Activated T-helper 17 cell treated with anti-CD3 and anti-CD28 coated beads, Interleukin-2, amount 50 U/mL, for 72 hours (primary cell): ENCODE measurements around the gene FADS2. TPM values are rescaled to one million over a fixed set of nuclear protein-coding genes. Genes with fewer than 3 reads are reported as not detected.

ENCODE experiments used
- ATAC-seq: fragments of 150-1000 bp; cut with Tn5 transposase; replicated peaks from 2 replicates; pipeline ENCODE4 v1.10.0; 2021; ENCODE audit warnings: mild to moderate bottlenecking, moderate library complexity
- H3K27ac Mint-ChIP-seq: one replicate; pipeline ENCODE4 v1.8.0; 2022; ENCODE audit warnings: mixed read lengths
- H3K27me3 Mint-ChIP-seq: one replicate; pipeline ENCODE4 v1.8.0; 2022; ENCODE audit warnings: mixed read lengths
- H3K36me3 Mint-ChIP-seq: one replicate; pipeline ENCODE4 v1.8.0; 2022; ENCODE audit warnings: low read depth, mild to moderate bottlenecking, mixed read lengths
- H3K4me1 Mint-ChIP-seq: one replicate; pipeline ENCODE4 v1.8.0; 2022; ENCODE audit warnings: mixed read lengths
- H3K4me3 Mint-ChIP-seq: one replicate; pipeline ENCODE4 v1.8.0; 2022; ENCODE audit warnings: mild to moderate bottlenecking, mixed read lengths
- H3K9me3 Mint-ChIP-seq: one replicate; pipeline ENCODE4 v1.8.0; 2022; ENCODE audit warnings: mixed read lengths
- total RNA-seq, 2 donors: library from RNA; stranded (reverse); gene quantifications; one replicate each; pipeline ENCODE4 v1.2.3, GENCODE V29; 2022

Gene FADS2
- total RNA-seq, result 10 to 100 TPM in 1 of 2 donors, 1 to 10 TPM in 1; 9.4 to 58.3 TPM

DNA sequence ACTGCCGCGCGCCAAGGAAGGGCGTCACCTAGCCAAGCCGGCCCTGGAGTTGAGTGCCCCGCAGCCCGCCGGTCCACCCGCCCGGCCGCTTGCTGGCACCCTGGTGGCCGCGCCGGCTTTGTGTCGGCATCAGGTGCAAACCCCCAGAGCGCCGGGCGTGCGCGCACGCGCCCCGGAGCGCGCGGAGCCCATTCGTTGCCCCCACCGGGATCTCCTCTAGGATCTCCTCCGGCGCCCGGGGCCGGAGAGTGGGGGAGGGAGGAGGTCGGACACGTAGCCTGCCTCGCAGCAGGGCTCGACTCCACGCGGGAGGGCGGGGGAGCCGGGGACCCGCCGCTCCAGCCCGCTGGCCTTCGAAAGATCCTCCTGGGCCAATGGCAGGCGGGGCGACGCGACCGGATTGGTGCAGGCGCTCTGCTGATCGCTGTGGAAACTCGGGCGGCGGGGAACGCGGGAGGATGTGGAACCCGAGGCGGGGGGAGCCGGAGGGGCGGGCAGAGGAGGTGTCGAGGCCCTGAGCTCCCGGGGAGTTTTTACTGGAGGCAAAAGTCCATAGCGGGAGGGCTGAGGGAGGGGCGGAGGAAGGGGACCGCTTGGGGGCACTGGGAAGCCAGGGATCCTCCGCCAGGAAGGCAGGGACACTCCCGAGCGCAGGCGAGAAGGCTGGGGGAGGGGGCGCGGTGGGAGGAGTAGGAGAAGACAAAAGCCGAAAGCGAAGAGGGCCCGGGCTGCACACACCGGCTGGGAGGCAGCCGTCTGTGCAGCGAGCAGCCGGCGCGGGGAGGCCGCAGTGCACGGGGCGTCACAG lies at the start of gene FADS2:
Gene FADS2 (plus strand): TSS at position 730 of the 808 bp plus-strand sequence. CDS start 91 bp downstream, outside the sequence.
- Mint-ChIP-seq H3K27me3 (no peaks in the 10 kb centered on the region), H3K4me3 (peak within 1 kb of the TSS; percentile 77), H3K4me1 (peaks cover 8% of the 10 kb centered on the region), H3K36me3 (no peaks in the 10 kb centered on the region), H3K9me3 (no peaks in the 10 kb centered on the region), H3K27ac (peak within 1 kb of the TSS; percentile 43)
- ATAC-seq, result peak; percentile 91

DNA sequence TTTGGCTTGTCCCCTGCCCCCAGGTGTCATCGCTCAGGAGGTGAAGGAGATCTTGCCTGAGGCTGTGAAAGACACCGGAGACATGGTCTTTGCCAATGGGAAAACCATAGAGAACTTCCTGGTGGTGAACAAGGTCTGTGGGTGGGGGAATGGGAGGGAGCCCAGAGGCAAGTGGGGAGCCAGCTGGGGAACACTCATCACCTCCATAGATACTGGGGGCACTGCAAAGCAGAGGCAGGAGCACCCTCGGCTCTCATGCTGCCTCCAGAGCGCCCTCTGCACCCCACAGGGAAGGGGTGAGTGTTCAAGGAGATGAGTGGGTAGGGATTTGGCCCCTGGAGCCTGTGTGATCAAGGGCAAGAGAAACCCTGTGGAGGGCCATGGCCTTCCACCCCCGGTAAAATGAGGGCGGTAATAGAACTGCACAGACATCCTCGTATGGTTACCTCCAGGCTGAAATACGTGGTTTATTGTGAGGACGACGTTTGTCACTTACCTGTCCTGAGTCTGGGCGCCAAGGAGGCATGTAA lies 49.7 kb upstream of the FADS2 start:
- Mint-ChIP-seq H3K4me3 (peak overlapping the region; percentile 52), H3K27ac (no peak overlapping the region), H3K27me3 (no peaks in the 10 kb centered on the region), H3K9me3 (no peaks in the 10 kb centered on the region), H3K36me3 (no peaks in the 10 kb centered on the region), H3K4me1 (no peaks in the 10 kb centered on the region)
- no peak for ATAC-seq

DNA sequence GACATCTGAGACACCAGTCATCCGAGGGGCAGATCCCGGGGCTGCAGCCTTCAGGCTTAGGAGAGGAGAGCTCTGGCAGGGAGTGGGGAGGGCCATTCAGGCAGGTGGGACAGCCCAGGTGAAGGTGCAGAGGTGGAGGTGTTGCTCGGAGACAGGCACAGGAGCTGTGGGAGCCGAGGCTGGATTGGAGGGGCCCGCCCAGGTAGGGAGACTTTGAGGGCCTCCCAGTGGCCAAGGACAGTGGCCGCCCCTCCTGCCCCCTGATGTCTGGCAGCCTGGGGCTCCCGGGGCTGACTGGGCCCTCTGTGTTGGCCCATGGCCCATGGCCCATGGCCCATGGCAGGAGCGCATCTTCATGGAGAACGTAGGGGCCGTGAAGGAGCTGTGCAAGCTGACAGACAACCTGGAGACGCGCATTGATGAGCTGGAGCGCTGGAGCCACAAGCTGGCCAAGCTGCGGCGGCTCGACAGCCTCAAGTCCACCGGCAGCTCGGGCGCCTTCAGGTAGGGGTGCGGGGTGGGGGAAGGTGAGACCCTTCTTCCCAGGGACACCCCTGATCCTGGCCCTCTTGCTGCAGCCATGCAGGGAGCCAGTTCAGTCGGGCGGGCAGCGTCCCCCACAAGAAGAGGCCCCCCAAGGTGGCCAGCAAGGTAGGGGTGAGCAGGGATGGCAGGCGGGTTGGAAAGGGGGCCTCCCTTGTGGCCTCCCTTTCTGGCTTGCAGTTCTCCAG lies 49.0 kb upstream of the FADS2 start:
- Mint-ChIP-seq H3K27me3 (no peaks in the 10 kb centered on the region), H3K4me1 (no peaks in the 10 kb centered on the region), H3K4me3 (no peak overlapping the region), H3K36me3 (peaks cover under 1% of the 10 kb centered on the region), H3K27ac (no peak overlapping the region), H3K9me3 (no peaks in the 10 kb centered on the region)
- ATAC-seq, result no peak

DNA sequence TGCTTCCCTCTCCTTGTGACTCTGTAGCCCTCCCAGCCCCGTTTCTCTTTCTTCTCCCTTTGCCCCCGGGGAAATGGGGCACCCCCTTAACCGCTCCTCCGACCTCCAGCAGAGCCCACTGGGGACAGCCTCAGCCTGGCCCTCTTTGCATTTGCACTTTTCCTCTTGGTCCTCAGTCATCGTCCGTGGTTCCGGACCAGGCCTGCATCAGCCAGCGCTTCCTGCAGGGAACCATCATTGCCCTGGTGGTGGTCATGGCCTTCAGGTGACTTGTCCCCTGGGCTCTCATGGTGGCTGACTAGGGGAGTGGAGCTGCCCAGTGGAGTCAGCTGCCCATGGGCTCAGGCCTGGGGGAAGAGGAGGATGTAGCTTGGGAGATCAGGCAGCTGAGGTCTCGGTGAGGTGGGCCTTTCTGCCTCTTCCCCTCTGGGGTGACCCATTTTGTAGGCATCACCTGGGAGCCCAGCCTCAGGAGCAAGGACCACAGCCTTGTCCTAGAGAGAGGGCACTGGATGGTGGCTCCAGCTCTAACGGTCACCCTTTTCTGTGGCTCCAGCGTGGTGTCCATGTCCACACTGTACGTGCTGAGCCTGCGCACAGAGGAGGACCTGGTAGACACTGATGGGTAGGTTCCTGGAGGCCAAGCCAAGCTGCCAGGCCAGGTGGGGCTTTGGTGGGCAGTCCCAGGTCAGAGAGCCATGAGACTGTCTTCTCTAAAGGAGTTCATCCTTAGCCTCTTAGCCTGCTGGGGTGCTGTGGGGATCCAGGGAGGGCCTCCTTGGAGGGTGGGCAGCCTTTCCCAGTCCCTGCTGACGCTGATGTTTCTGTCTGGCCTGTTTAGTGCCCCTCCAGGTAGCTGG lies 48.2 kb upstream of the FADS2 start:
- no peaks in the 10 kb centered on the region for H3K9me3 Mint-ChIP-seq
- no peaks in the 10 kb centered on the region for H3K27me3 Mint-ChIP-seq
- no peak overlapping the region for H3K4me3 Mint-ChIP-seq
- ATAC-seq, result no peak
- H3K36me3 Mint-ChIP-seq, result peaks cover 9% of the 10 kb centered on the region
- H3K27ac Mint-ChIP-seq, result no peak overlapping the region
- H3K4me1 Mint-ChIP-seq, result no peaks in the 10 kb centered on the region

DNA sequence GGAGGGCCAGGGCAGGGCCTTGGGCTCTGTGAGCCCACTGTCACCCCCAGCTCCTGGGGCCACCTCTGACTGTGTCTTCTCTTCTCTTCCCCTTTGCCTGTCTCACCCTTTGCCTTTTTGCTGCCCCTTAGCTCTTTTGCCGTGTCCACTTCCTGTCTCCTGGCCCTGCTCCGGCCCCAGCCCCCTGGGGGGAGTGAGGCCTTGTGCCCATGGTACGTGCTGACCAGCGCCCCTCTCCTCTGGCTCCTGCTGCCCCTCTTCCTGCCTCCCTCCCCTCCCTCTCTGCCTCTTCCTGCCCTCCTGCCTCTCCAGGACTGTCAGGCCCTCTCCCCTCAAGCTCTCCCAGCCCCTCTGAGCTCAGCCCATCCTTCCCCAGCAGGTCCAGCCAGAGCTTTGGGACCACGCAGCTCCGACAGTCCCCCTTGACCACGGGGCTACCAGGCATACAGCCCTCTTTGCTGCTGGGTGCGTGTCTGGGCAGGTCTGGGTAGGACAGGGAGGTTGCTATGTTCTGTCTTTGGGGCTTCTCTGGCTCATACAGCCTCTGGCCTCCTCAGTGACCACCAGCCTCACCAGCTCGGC lies 47.4 kb upstream of the FADS2 start:
- H3K27me3 Mint-ChIP-seq, result no peaks in the 10 kb centered on the region
- no peak overlapping the region for H3K27ac Mint-ChIP-seq
- no peak overlapping the region for H3K4me3 Mint-ChIP-seq
- no peak for ATAC-seq
- no peaks in the 10 kb centered on the region for H3K9me3 Mint-ChIP-seq
- H3K4me1 Mint-ChIP-seq, result no peaks in the 10 kb centered on the region
- peaks cover 16% of the 10 kb centered on the region for H3K36me3 Mint-ChIP-seq

DNA sequence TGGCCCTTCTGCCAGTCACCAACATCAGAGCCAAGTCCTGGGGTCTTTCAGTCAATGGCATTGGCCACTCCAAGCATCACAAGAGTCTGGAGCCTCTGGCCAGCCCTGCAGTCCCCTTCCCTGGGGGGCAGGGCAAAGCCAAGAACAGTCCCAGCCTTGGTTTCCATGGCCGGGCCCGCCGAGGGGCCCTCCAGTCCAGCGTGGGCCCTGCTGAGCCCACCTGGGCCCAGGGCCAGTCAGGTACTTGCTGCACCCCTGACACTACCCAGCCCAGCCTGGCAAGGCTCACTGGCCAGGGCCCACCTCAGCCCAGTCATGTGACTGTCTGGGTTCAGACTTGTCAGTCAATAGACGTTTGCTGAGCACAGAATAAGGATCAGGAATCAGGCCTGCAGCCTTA lies 46.5 kb upstream of the FADS2 start:
- Mint-ChIP-seq H3K4me3 (no peak overlapping the region), H3K36me3 (peaks cover 25% of the 10 kb centered on the region), H3K9me3 (no peaks in the 10 kb centered on the region), H3K27me3 (no peaks in the 10 kb centered on the region), H3K27ac (no peak overlapping the region), H3K4me1 (no peaks in the 10 kb centered on the region)
- ATAC-seq, result no peak

DNA sequence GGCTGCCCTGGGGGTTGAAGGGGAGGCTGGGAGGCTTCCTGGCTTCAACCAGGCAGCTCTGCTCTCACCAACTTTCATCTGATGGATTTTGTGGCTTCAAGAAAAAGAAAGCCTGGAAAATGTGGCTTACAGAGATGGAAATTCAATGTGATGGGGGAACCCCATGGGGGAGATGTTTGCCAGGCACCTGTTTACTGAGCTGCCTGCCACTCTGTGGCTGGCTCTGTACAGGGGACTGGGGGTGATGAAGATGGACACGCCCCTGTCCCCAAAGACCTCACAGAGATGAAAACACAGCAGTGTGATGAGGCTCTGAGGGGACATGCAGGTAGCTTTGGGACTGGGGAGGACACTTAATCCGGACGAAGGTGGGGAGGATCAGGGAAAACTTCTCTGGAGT lies 45.8 kb upstream of the FADS2 start:
- Mint-ChIP-seq H3K4me1 (no peaks in the 10 kb centered on the region), H3K27me3 (no peaks in the 10 kb centered on the region), H3K4me3 (no peak overlapping the region), H3K9me3 (no peaks in the 10 kb centered on the region), H3K27ac (no peak overlapping the region), H3K36me3 (peaks cover 33% of the 10 kb centered on the region)
- no peak for ATAC-seq

DNA sequence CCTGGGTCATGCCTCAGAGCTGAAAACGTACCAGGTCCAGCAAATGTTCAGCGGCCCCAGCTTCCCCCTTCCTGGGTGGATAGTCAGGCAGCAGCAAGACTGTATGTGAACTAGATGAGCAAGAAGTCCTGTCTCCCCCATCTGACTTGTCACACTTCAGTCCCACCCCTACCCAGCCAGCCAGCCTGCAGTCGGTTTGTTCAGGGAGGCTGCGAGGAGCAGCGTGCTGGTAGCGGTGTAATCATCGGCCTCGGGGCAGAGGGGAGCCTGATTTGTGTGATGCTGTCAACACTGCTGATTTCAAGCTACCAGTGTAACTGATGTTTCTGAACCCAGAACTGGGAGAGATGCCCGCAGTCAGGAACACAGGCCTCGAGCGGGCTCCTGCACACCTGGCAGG lies 45.3 kb upstream of the FADS2 start:
- no peak overlapping the region for H3K4me3 Mint-ChIP-seq
- H3K27me3 Mint-ChIP-seq, result no peaks in the 10 kb centered on the region
- ATAC-seq, result no peak
- H3K27ac Mint-ChIP-seq, result no peak overlapping the region
- H3K4me1 Mint-ChIP-seq, result no peaks in the 10 kb centered on the region
- H3K36me3 Mint-ChIP-seq, result peaks cover 38% of the 10 kb centered on the region
- H3K9me3 Mint-ChIP-seq, result no peaks in the 10 kb centered on the region

DNA sequence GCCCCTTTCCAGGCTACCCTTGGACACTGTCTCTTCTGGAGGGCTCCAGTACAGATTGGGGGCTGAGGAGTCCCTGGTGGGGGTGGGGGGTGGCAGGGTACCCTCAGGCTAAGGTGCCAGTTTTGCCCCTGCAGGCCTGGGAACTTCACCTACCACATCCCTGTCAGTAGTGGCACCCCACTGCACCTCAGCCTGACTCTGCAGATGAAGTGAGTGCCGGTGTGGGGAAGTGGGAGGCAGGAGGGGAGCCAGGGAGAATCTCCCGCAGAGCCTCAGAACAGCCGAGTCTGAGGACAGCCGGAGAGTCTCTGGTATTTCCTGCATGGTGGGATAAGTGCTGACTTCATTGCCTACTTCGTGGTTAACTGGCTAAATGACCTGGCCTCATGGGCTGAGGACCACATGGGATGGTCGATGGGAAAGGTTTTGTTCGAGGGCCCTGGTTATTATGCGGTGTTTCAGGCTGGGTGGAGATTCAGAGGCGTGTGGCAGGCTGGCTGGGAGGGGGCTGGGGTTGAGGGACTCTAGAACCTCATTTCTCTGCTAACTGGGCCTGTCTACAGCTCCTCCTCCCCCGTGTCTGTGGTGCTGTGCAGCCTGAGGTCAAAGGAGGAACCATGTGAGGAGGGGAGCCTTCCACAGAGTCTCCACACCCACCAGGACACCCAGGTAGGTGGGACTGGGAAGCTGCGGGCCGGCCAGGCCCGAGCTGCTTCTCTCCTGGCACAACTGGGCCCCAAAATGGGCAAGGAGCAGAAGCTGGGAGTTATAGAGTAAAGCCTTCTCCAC lies 44.2 kb upstream of the FADS2 start:
- H3K4me1 Mint-ChIP-seq, result no peaks in the 10 kb centered on the region
- no peak for ATAC-seq
- H3K27me3 Mint-ChIP-seq, result no peaks in the 10 kb centered on the region
- no peak overlapping the region for H3K27ac Mint-ChIP-seq
- H3K36me3 Mint-ChIP-seq, result peaks cover 49% of the 10 kb centered on the region
- no peaks in the 10 kb centered on the region for H3K9me3 Mint-ChIP-seq
- no peak overlapping the region for H3K4me3 Mint-ChIP-seq

DNA sequence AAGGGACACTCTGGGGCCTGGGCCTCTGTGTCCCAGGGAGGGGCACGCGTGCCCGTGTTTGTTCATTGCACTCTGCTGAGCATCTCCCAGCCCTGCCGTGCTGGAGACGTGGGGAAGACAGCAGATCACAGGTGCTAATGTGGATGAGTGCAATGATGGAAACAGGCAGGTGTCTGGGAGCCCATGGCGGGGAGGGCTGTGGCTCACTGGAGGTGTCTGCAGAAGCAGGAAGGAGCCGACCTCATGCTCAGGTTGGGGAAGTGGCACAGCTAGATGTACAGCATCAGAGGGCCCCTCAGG lies 43.6 kb upstream of the FADS2 start:
- ATAC-seq, result no peak
- no peak overlapping the region for H3K4me3 Mint-ChIP-seq
- H3K27me3 Mint-ChIP-seq, result no peaks in the 10 kb centered on the region
- no peaks in the 10 kb centered on the region for H3K9me3 Mint-ChIP-seq
- peaks cover under 1% of the 10 kb centered on the region for H3K4me1 Mint-ChIP-seq
- peaks cover 54% of the 10 kb centered on the region for H3K36me3 Mint-ChIP-seq
- H3K27ac Mint-ChIP-seq, result peak overlapping the region; percentile 19

DNA sequence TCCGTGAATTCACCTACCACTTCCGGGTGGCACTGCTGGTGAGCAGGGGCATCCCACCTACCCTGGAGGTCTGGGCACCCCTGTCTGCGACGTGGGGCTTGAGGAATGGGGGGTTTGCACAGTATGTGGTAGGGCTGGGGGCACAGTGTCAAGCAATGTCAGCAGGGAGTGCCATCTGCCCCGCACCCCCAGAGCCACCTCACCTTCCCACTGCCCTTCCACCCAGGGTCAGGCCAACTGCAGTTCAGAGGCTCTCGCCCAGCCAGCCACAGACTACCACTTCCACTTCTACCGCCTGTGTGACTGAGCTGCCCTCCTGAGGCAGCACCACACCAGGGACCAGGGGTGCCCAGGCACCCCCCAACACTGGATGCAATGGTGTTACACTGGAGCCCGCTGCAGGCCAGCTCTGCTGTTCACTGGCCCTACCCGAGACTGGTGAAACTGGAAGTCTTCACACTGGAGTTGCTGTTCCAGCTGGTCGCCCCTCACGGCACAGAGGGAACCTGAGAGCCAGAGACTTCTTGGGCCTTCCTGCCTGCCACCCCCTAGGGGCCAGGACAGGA lies 42.2 kb upstream of the FADS2 start:
- Mint-ChIP-seq H3K9me3 (no peaks in the 10 kb centered on the region), H3K4me3 (no peak overlapping the region), H3K4me1 (peaks cover 9% of the 10 kb centered on the region), H3K27ac (no peak overlapping the region), H3K36me3 (peaks cover 69% of the 10 kb centered on the region), H3K27me3 (no peaks in the 10 kb centered on the region)
- ATAC-seq, result no peak

DNA sequence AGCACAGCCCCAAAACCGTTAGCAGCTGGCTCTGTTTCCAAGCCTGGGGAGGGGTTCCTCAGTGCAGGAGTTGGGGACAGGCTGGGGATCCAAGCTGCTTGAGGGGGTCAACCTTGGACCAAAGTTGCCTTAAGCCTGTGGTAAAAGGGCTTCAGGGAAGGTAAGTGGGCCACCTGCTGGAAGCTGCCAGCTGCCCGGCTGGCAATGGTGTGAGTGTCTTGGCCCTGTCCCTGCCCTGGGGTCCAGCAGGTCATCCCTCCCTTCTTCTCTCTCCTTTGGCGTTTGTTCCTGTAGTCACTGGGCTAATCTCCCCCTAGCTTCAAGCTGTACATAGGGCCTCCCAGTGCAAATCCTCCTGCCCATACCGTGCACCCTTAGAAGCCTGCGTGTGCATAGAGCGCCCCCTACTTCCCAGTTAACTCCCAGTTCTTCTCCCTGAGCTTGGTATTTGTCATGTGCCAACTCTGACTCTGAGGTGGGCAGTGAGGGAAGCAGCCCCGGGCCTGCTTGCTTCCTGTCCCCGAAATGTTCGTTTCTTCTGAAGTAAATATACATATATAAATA lies 40.1 kb upstream of the FADS2 start:
- no peak for ATAC-seq
- H3K36me3 Mint-ChIP-seq, result peaks cover 88% of the 10 kb centered on the region
- H3K27ac Mint-ChIP-seq, result no peak overlapping the region
- no peak overlapping the region for H3K4me3 Mint-ChIP-seq
- no peaks in the 10 kb centered on the region for H3K9me3 Mint-ChIP-seq
- no peaks in the 10 kb centered on the region for H3K27me3 Mint-ChIP-seq
- H3K4me1 Mint-ChIP-seq, result peaks cover 15% of the 10 kb centered on the region

DNA sequence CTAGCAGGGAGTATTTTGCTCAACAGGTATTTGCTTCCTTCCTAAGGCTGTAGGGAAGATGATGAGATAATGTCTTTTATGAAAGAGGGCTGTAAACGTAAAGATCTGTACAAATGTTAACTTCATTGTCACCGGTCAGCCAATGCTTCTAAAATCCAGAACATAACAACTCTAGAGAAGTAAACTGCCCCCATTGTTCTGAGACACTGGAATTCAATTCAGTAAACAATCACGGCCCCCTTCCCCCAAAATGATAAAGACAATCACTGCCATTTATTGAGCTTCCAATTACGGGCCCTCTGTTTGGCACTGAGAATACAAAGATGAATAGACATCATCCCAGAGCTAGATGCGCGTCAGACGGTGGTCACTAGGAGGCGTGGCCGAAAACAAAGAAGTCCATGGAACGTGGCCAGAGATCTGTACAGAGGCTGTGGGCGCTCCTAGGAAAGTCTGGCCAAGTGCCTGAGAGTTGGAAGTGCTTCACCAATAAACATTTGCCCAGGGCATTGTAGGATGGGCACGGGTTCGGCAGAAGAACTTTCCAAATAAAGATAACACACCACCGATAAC lies 36.3 kb upstream of the FADS2 start:
- peak overlapping the region; percentile 88 for H3K4me3 Mint-ChIP-seq
- peak; percentile 57 for ATAC-seq
- peak overlapping the region; percentile 98 for H3K27ac Mint-ChIP-seq
- H3K4me1 Mint-ChIP-seq, result peaks cover 15% of the 10 kb centered on the region
- peaks cover 92% of the 10 kb centered on the region for H3K36me3 Mint-ChIP-seq
- no peaks in the 10 kb centered on the region for H3K27me3 Mint-ChIP-seq
- no peaks in the 10 kb centered on the region for H3K9me3 Mint-ChIP-seq
